Measurements from ENCODE around the gene ADAM8.
"Not testable (repeated sequence)": the region's sequence is repeated elsewhere in the genome, so short reads cannot be mapped to it uniquely, and the experiment has no call there.

The ADAM8 gene

GRCh38 chr10:133247681-133248333 is 28.9 kb downstream of the ADAM8 start:
- no peak for DNase-seq

GRCh38 chr10:133246236-133246626 is 30.4 kb downstream of the ADAM8 start:
- DNase-seq, result no peak

GRCh38 chr10:133245439-133246235 is 31.0 kb downstream of the ADAM8 start:
- no peak for DNase-seq

- DNase-seq, result no peak
These were observed 33.1 kb downstream of the ADAM8 start for GRCh38 chr10:133243593-133243992.

GRCh38 chr10:133242611-133243356 is 33.9 kb downstream of the ADAM8 start:
- DNase-seq, result no peak

GRCh38 chr10:133241501-133242205 is 35.0 kb downstream of the ADAM8 start:
- no peak for DNase-seq

- DNase-seq, result no peak
These were observed 36.7 kb downstream of the ADAM8 start for GRCh38 chr10:133239990-133240389.

GRCh38 chr10:133238466-133238804 is 38.2 kb downstream of the ADAM8 start:
- DNase-seq, result no peak

- no peak for DNase-seq
These were observed 38.8 kb downstream of the ADAM8 start, which contains the start of gene VENTX for GRCh38 chr10:133237588-133238465. Gene VENTX (plus strand): TSS chr10:133237855. CDS start chr10:133237915, 60 bp downstream.

GRCh38 chr10:133237241-133237587 is 39.5 kb downstream of the ADAM8 start:
- DNase-seq, result no peak

GRCh38 chr10:133236401-133237240 is 40.0 kb downstream of the ADAM8 start:
- no peak for DNase-seq

- DNase-seq, result no peak
These were observed 40.7 kb downstream of the ADAM8 start for GRCh38 chr10:133235932-133236331.

GRCh38 chr10:133235265-133235855 is 41.3 kb downstream of the ADAM8 start:
- DNase-seq, result no peak

- not testable (repeated sequence) for DNase-seq
These were observed 41.9 kb downstream of the ADAM8 start for GRCh38 chr10:133234796-133235195.

- no peak for DNase-seq
These were observed 44.6 kb downstream of the ADAM8 start for GRCh38 chr10:133231946-133232574.

GRCh38 chr10:133231244-133231945 is 45.3 kb downstream of the ADAM8 start:
- no peak for DNase-seq

GRCh38 chr10:133230387-133231195 is 46.1 kb downstream of the ADAM8 start:
- no peak for DNase-seq

- DNase-seq, result no peak
These were observed 46.7 kb downstream of the ADAM8 start, which contains the start of gene UTF1 for GRCh38 chr10:133230044-133230361. Gene UTF1 (plus strand): TSS chr10:133230217. CDS start chr10:133230289, 72 bp downstream.

All from activated CD4-positive, alpha-beta T cell treated with anti-CD3 and anti-CD28 coated beads, Interleukin-2, amount 50 U/mL, for 1 hour (primary cell).